K562 (cell line): ENCODE results near the gene NEK1. TPM values are rescaled to one million over a fixed set of nuclear protein-coding genes. Genes with fewer than 3 reads are reported as not detected.

Source experiments
- JUN ChIP-seq, 2 experiments: sonication (generic) in 1 of 2; formaldehyde crosslinking in 1 of 2; IDR thresholded peaks; 2 replicates each; pipeline versions ENCODE4 v1.6.1 to v1.8.0; 2012 to 2022; ENCODE audit warnings: borderline replicate concordance in 2 of 2, mild to moderate bottlenecking in 2 of 2, improper control_type of control experiment in 1 of 2, low read depth in 1 of 2, low read length in 1 of 2, missing genetic modification reagents in 1 of 2
- NFXL1 ChIP-seq: fragments of 450-650 bp; formaldehyde crosslinking; IDR thresholded peaks from 2 replicates; pipeline ENCODE4 v1.4.0; 2021; ENCODE audit warnings: mild to moderate bottlenecking
- NR3C1 ChIP-seq: sonication (generic); formaldehyde crosslinking; IDR thresholded peaks from 2 replicates; pipeline ENCODE4 v1.8.1; 2022; ENCODE audit warnings: missing genetic modification reagents
- RREB1 ChIP-seq: fragments of 250-450 bp; sonication (Bioruptor Pico); IDR thresholded peaks from 2 replicates; pipeline ENCODE4 v1.4.0; 2020
- TAF7 ChIP-seq: fragments of 450-650 bp; IDR thresholded peaks from 2 replicates; pipeline ENCODE4 v1.6.1; 2016; ENCODE audit warnings: missing genetic modification characterization, missing compliant biosample characterization
- TEAD4 ChIP-seq, 2 experiments: sonication (generic) in 1 of 2; formaldehyde crosslinking in 1 of 2; IDR thresholded peaks; 2 replicates each; pipeline versions ENCODE4 v1.6.1 to v1.8.0; 2012 to 2022; ENCODE audit warnings: borderline replicate concordance in 1 of 2, inconsistent platforms in 1 of 2, low read length in 1 of 2, mild to moderate bottlenecking in 1 of 2, missing genetic modification reagents in 1 of 2
- UBTF ChIP-seq, 2 experiments: IDR thresholded peaks; 2 replicates each; pipeline ENCODE4 v1.6.1; 2012; ENCODE audit warnings: improper control_type of control experiment in 2 of 2, low read depth in 2 of 2, low read length in 2 of 2, borderline replicate concordance in 1 of 2
- ZNF408 ChIP-seq: fragments of 250-450 bp; sonication (Bioruptor Pico); IDR thresholded peaks from 2 replicates; pipeline ENCODE4 v1.4.0; 2020; ENCODE audit warnings: low read depth, mild to moderate bottlenecking, moderate library complexity
- ZNF512 ChIP-seq: IDR thresholded peaks from 2 replicates; pipeline ENCODE4 v1.6.1; 2016; ENCODE audit warnings: missing genetic modification characterization, missing compliant biosample characterization
- ZNF644 ChIP-seq: fragments of 200-800 bp; sonication (Bioruptor generic); IDR thresholded peaks from 2 replicates; pipeline ENCODE4 v1.6.1; 2016; ENCODE audit warnings: low read depth, missing genetic modification characterization, missing compliant biosample characterization
- polyA plus RNA-seq, 8 experiments: library from polyadenylated mRNA; depleted of rRNA in 4 of 8; stranded (reverse) in 5 of 8; unstranded in 3 of 8; fragments of >200 nt; fragmentation: Nextera tagmentation in 2 of 8; fragmentation: Illumina TruSeq in 1 of 8; extraction: Ambion mirVana in 2 of 8; extraction: Trizol in 1 of 8; gene quantifications; 2 replicates each; pipeline versions ENCODE4 v1.2.1 to v1.2.3, GENCODE V29; 2011 to 2014; ENCODE audit warnings: inconsistent platforms in 1 of 8, missing spikeins in 1 of 8
- total RNA-seq, 7 experiments: library from RNA; depleted of rRNA in 6 of 7; stranded (reverse); fragments of >200 nt in 6 of 7; fragmentation: Illumina TruSeq in 2 of 7; extraction: Trizol in 2 of 7; gene quantifications; 2 replicates each; pipeline versions ENCODE4 v1.2.1 to v1.2.3, GENCODE V29; 2011 to 2021; ENCODE audit warnings: low replicate concordance in 1 of 7
- TF ChIP-seq, protein P1 (sequence below): sonication (generic); formaldehyde crosslinking; IDR thresholded peaks from 2 replicates; pipeline ENCODE4 v1.9.0; 2022; ENCODE audit warnings: mild to moderate bottlenecking, missing genetic modification reagents

NEK1 gene
- total and polyA plus RNA-seq, 9 of the 15 experiments (the other 6 are each of a cell fraction or from before 2014, with no cell fraction given) = 6.2 to 15.7 (median 10.3) TPM

GRCh38 chr4:169604131-169604900 lies 8.1 kb downstream of the NEK1 start (continued):
- TF ChIP-seq RREB1 (no peak), NR3C1 (no peak), ZNF408 (CRISPR knock-in tag) (no peak), NFXL1 (CRISPR knock-in tag) (no peak), UBTF (IDR thresholded peaks at IDR 0.05; ENCODE audit: borderline replicate concordance in 1 of 2, low read depth in 2 of 2, low read length in 2 of 2) (no peak), TEAD4 (IDR thresholded peaks at IDR 0.05; ENCODE audit: low read length) (peak; percentile 74), TEAD4 (CRISPR knock-in tag; IDR thresholded peaks at IDR 0.05; ENCODE audit: borderline replicate concordance) (no peak), ZNF512 (tag) (peak; percentile 34; the same call in 1 of the 2 replicates), JUN (IDR thresholded peaks at IDR 0.05; ENCODE audit: borderline replicate concordance, low read depth, low read length) (peak; percentile 81), JUN (CRISPR knock-in tag; IDR thresholded peaks at IDR 0.05; ENCODE audit: borderline replicate concordance) (no peak), TAF7 (no peak), ZNF644 (tag) (peak; percentile 27; the same call in 1 of the 2 replicates)
- TF ChIP-seq, protein P1, sequence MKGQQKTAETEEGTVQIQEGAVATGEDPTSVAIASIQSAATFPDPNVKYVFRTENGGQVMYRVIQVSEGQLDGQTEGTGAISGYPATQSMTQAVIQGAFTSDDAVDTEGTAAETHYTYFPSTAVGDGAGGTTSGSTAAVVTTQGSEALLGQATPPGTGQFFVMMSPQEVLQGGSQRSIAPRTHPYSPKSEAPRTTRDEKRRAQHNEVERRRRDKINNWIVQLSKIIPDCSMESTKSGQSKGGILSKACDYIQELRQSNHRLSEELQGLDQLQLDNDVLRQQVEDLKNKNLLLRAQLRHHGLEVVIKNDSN (CRISPR knock-in tag) = no peak
